ENCODE results near the gene WNT1. TPM values are rescaled to one million over a fixed set of nuclear protein-coding genes. Genes with fewer than 3 reads are reported as not detected.

Gene WNT1
- total and polyA plus RNA-seq, 2 of the 4 experiments (the other 2 are of a cell fraction), result not detected

DNA sequence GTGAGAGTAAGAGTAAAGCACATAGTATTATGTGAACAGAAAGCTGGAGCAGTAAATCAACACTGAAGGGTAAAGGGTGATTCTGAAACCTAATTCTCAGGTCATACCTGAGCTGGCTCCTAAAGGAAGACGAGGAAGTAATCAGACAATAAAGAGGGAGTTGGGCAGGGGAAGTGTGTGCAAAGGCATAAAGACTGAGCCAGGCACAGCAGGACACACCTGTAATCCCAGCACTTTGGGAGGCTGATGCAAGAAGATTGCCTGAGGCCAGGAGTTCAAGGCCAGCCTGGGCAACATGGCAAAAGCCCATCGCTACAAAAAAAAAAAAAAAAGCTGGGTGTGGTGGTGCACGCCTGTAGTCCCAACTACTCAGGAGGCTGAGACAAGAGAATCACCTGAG lies 30.4 kb upstream of the WNT1 start:
- Histone ChIP-seq H3K9ac (ENCODE audit: low read depth, low read length) (no peak overlapping the region), H2BK5ac (ENCODE audit: low read depth, low read length, poor library complexity, severe bottlenecking) (no peak overlapping the region), H4K8ac (ENCODE audit: low read depth in 2 of 2, low read length in 2 of 2) (no peak overlapping the region), H2AFZ (replicated peaks; ENCODE audit: low read length, poor library complexity) (no peak overlapping the region), H3K4me2 (ENCODE audit: low read depth, low read length) (no peak overlapping the region), H2BK20ac (ENCODE audit: low read depth, low read length) (no peak overlapping the region), H3K4me1 (ENCODE audit: control insufficient read depth, insufficient read depth, low read length) (peaks cover 6% of the 10 kb centered on the region), H3K36me3 (ENCODE audit: control insufficient read depth, insufficient read depth, low read length) (peaks cover 5% of the 10 kb centered on the region), H3K23ac (ENCODE audit: low read depth, low read length) (no peak overlapping the region), H4K91ac (ENCODE audit: insufficient read depth, low read depth, low read length) (no peak overlapping the region), H3K9me1 (ENCODE audit: insufficient read depth, low read length) (peaks cover 19% of the 10 kb centered on the region; the same call in 1 of the 2 replicates), H3K18ac (ENCODE audit: low read depth, low read length) (no peak overlapping the region), H2BK15ac (ENCODE audit: low read depth, low read length) (no peak overlapping the region), H3K79me1 (ENCODE audit: low read depth in 1 of 2, low read length in 2 of 2) (peaks cover 42 to 82% of the 10 kb centered on the region in 2 experiments), H3K9me3 (ENCODE audit: control insufficient read depth, insufficient read depth, low read length) (no peaks in the 10 kb centered on the region), H2AK9ac (replicated peaks; ENCODE audit: low read depth, low read length, poor library complexity) (no peak overlapping the region), H3K4me3 (ENCODE audit: insufficient read depth, low read depth, low read length) (no peak overlapping the region), H2AK5ac (ENCODE audit: low read depth, low read length) (no peak overlapping the region), H3K14ac (replicated peaks; ENCODE audit: low read depth, low read length) (no peak overlapping the region), H4K5ac (ENCODE audit: low read depth, low read length) (no peak overlapping the region), H3K27ac (ENCODE audit: insufficient read depth, low read length) (no peak overlapping the region), H3K56ac (ENCODE audit: extremely low read depth, insufficient read depth, low read length) (no peak overlapping the region), H2BK120ac (ENCODE audit: low read depth, low read length) (no peak overlapping the region), H4K20me1 (ENCODE audit: insufficient read depth, low read length) (peaks cover 88% of the 10 kb centered on the region), H3K27me3 (ENCODE audit: control insufficient read depth, insufficient read depth, low read length) (no peaks in the 10 kb centered on the region), H3K4ac (ENCODE audit: low read depth, low read length) (no peak overlapping the region)
- no peak for ATAC-seq (ENCODE audit: low read depth)
- intact Hi-C loops (cut with micrococcal nuclease), result no loop called here
- in situ Hi-C loops (cut with MboI; ENCODE audit: low sequenced_read_pairs), result no loop called here
- dilution Hi-C loops (cut with HindIII; ENCODE audit: low sequenced_read_pairs, unreplicated experiment), result no loop called here
- TF ChIP-seq MAZ (IDR thresholded peaks at IDR 0.05; ENCODE audit: borderline replicate concordance, low read depth, low read length), result no peak
- TF ChIP-seq NFE2L2 (IDR thresholded peaks at IDR 0.05; ENCODE audit: low read depth, low read length), result no peak
- TF ChIP-seq RAD21 (IDR thresholded peaks at IDR 0.05; ENCODE audit: low read length), result no peak
- no peak for TF ChIP-seq SMC3 (IDR thresholded peaks at IDR 0.05; ENCODE audit: low read depth, low read length)
- TF ChIP-seq USF2 (IDR thresholded peaks at IDR 0.05; ENCODE audit: low read depth, low read length), result no peak
- TF ChIP-seq RFX5 (IDR thresholded peaks at IDR 0.05; ENCODE audit: low read depth, low read length), result no peak
- no peak for TF ChIP-seq CHD1 (IDR thresholded peaks at IDR 0.05; ENCODE audit: low read depth, low read length)
- TF ChIP-seq MXI1 (IDR thresholded peaks at IDR 0.05; ENCODE audit: borderline replicate concordance, low read depth, low read length), result no peak
- TF ChIP-seq, protein P1, sequence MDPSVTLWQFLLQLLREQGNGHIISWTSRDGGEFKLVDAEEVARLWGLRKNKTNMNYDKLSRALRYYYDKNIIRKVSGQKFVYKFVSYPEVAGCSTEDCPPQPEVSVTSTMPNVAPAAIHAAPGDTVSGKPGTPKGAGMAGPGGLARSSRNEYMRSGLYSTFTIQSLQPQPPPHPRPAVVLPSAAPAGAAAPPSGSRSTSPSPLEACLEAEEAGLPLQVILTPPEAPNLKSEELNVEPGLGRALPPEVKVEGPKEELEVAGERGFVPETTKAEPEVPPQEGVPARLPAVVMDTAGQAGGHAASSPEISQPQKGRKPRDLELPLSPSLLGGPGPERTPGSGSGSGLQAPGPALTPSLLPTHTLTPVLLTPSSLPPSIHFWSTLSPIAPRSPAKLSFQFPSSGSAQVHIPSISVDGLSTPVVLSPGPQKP (IDR thresholded peaks at IDR 0.05; ENCODE audit: borderline replicate concordance, low read depth, low read length), result no peak
- TF ChIP-seq RCOR1 (IDR thresholded peaks at IDR 0.05; ENCODE audit: insufficient replicate concordance, low read length), result no peak
- TF ChIP-seq, protein P2, sequence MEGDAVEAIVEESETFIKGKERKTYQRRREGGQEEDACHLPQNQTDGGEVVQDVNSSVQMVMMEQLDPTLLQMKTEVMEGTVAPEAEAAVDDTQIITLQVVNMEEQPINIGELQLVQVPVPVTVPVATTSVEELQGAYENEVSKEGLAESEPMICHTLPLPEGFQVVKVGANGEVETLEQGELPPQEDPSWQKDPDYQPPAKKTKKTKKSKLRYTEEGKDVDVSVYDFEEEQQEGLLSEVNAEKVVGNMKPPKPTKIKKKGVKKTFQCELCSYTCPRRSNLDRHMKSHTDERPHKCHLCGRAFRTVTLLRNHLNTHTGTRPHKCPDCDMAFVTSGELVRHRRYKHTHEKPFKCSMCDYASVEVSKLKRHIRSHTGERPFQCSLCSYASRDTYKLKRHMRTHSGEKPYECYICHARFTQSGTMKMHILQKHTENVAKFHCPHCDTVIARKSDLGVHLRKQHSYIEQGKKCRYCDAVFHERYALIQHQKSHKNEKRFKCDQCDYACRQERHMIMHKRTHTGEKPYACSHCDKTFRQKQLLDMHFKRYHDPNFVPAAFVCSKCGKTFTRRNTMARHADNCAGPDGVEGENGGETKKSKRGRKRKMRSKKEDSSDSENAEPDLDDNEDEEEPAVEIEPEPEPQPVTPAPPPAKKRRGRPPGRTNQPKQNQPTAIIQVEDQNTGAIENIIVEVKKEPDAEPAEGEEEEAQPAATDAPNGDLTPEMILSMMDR (conservative IDR thresholded peaks at IDR 0.05; ENCODE audit: low read depth, low read length), result no peak
- TF ChIP-seq FOS (IDR thresholded peaks at IDR 0.05; ENCODE audit: low read depth, low read length), result no peak
- TF ChIP-seq BHLHE40 (IDR thresholded peaks at IDR 0.05; ENCODE audit: low read depth, low read length), result no peak
- ChIA-PET CTCF (no interaction called here), POLR2A (ENCODE audit: unreplicated experiment) (interaction anchor here (0.6 kb wide), 1 partner anchor 59 kb away, joined by 6 read pairs; no protein-coding TSS in a partner anchor)
- WGBS, 2 experiments (ENCODE audit: extremely low coverage in 2 of 2, insufficient read length in 1 of 2), result 100% methylated on average over 2 of the region's 3 CpGs; no CpG with 5 or more reads in 1 of the 2 experiments
- no TSS peak for BruUV-seq (replicated peaks)
- DNase-seq, result no peak

All from IMR-90 (cell line).